Fibroblast of lung (primary cell): ENCODE data around the gene PYM1.
"Not testable (repeated sequence)": the region's sequence is repeated elsewhere in the genome, so short reads cannot be mapped to it uniquely, and the experiment has no call there.

Experiments used
- CTCF ChIP-seq, 2 donors: IDR thresholded peaks in 1 of 2; conservative IDR thresholded peaks in 1 of 2; 1 replicate in 1 of 2; 2 replicates in 1 of 2; pipeline ENCODE4 v1.5.1; 2011 to 2012; ENCODE audit warnings: low read length in 2 of 2, control low read depth in 1 of 2, inconsistent platforms in 1 of 2, low read depth in 1 of 2, mild to moderate bottlenecking in 1 of 2
- EZH2 ChIP-seq: IDR thresholded peaks from 2 replicates; pipeline ENCODE4 v1.5.1; 2012; ENCODE audit warnings: low read length, control low read depth, mild to moderate bottlenecking; ENCODE audit errors: missing control alignments

- TF ChIP-seq EZH2; CTCF (conservative IDR thresholded peaks at IDR 0.05 in 1 of 2, IDR thresholded peaks at IDR 0.05 in 1 of 2; ENCODE audit: low read depth in 1 of 2, low read length in 2 of 2): not testable (repeated sequence)
Measured at GRCh38 chr12:55923648-55924047, 4.0 kb downstream of the PYM1 start.
